HepG2 (cell line): ENCODE results near the gene TNRC18. TPM values are rescaled to one million over a fixed set of nuclear protein-coding genes. Genes with fewer than 3 reads are reported as not detected.

Experiments used
- AGO1 ChIP-seq: fragments of 200-400 bp; formaldehyde crosslinking; IDR thresholded peaks from 2 replicates; pipeline ENCODE4 v1.6.1; 2017; ENCODE audit warnings: mild to moderate bottlenecking, low read depth, low read length, moderate library complexity; ENCODE audit not compliant: poor library complexity, severe bottlenecking
- ARNT ChIP-seq: fragments of 450-650 bp; IDR thresholded peaks from 2 replicates; pipeline ENCODE4 v1.6.1; 2017
- DBP ChIP-seq: sonication (generic); formaldehyde crosslinking; IDR thresholded peaks from 2 replicates; pipeline ENCODE4 v1.4.0; 2020; ENCODE audit warnings: missing genetic modification reagents; ENCODE audit errors: not compliant biosample characterization
- GTF3A ChIP-seq: sonication (generic); formaldehyde crosslinking; conservative IDR thresholded peaks from 2 replicates; pipeline ENCODE4 v1.4.0; 2020; ENCODE audit warnings: mild to moderate bottlenecking, missing genetic modification reagents
- HMGA1 ChIP-seq: sonication (generic); formaldehyde crosslinking; conservative IDR thresholded peaks from 2 replicates; pipeline ENCODE4 v1.4.0; 2020; ENCODE audit warnings: missing genetic modification reagents
- IKZF1 ChIP-seq: fragments of 450-650 bp; IDR thresholded peaks from 2 replicates; pipeline ENCODE4 v1.7.1; 2016
- KAT7 ChIP-seq: IDR thresholded peaks from 2 replicates; pipeline ENCODE4 v1.6.1; 2018; ENCODE audit warnings: borderline replicate concordance, missing compliant biosample characterization
- MYNN ChIP-seq: sonication (generic); formaldehyde crosslinking; IDR thresholded peaks from 2 replicates; pipeline ENCODE4 v1.4.0; 2020; ENCODE audit warnings: mild to moderate bottlenecking, low read depth, missing genetic modification reagents
- PAF1 ChIP-seq: IDR thresholded peaks from 2 replicates; pipeline ENCODE4 v1.6.1; 2016; ENCODE audit warnings: missing genetic modification reagents, missing compliant biosample characterization
- PHF5A ChIP-seq: IDR thresholded peaks from one replicate; pipeline ENCODE4 v1.6.1; 2018; ENCODE audit warnings: low read depth, missing genetic modification reagents; ENCODE audit not compliant: unreplicated experiment
- POLR2AphosphoS5 ChIP-seq: IDR thresholded peaks from 2 replicates; pipeline ENCODE4 v1.6.1; 2012; ENCODE audit warnings: low read depth, low read length
- REXO4 ChIP-seq: sonication (generic); formaldehyde crosslinking; IDR thresholded peaks from 2 replicates; pipeline ENCODE4 v1.8.0; 2022; ENCODE audit warnings: missing genetic modification reagents, mild to moderate bottlenecking, borderline replicate concordance
- RORA ChIP-seq: sonication (generic); formaldehyde crosslinking; IDR thresholded peaks from 2 replicates; pipeline ENCODE4 v1.5.0; 2020; ENCODE audit warnings: mild to moderate bottlenecking, missing genetic modification reagents, moderate library complexity
- SIX1 ChIP-seq: sonication (generic); formaldehyde crosslinking; IDR thresholded peaks from 2 replicates; pipeline ENCODE4 v1.4.0; 2020; ENCODE audit warnings: missing genetic modification reagents, borderline replicate concordance
- SP140L ChIP-seq: sonication (generic); formaldehyde crosslinking; IDR thresholded peaks from 2 replicates; pipeline ENCODE4 v1.4.0; 2020; ENCODE audit warnings: missing genetic modification reagents, borderline replicate concordance
- SRF ChIP-seq: IDR thresholded peaks from 2 replicates; pipeline ENCODE4 v1.6.1; 2011; ENCODE audit warnings: mild to moderate bottlenecking, low read depth, low read length, moderate library complexity
- U2AF1 ChIP-seq: fragments of 200-400 bp; formaldehyde crosslinking; optimal IDR thresholded peaks from 2 replicates; pipeline ENCODE3; 2017; ENCODE audit warnings: mild to moderate bottlenecking, low read depth, low read length
- U2AF2 ChIP-seq: fragments of 200-400 bp; formaldehyde crosslinking; IDR thresholded peaks from 2 replicates; pipeline ENCODE4 v1.6.1; 2017; ENCODE audit warnings: low read depth, mild to moderate bottlenecking, low read length
- ZBTB2 ChIP-seq: sonication (generic); formaldehyde crosslinking; IDR thresholded peaks from 2 replicates; pipeline ENCODE4 v1.8.0; 2022; ENCODE audit warnings: low read depth, missing genetic modification reagents
- ZBTB7B ChIP-seq: sonication (generic); formaldehyde crosslinking; IDR thresholded peaks from 2 replicates; pipeline ENCODE4 v1.4.0; 2020; ENCODE audit warnings: missing genetic modification reagents
- ZC3H4 ChIP-seq: sonication (generic); formaldehyde crosslinking; IDR thresholded peaks from 2 replicates; pipeline ENCODE4 v1.4.0; 2020; ENCODE audit warnings: missing genetic modification reagents, borderline replicate concordance
- ZFP82 ChIP-seq: sonication (generic); formaldehyde crosslinking; IDR thresholded peaks from 2 replicates; pipeline ENCODE4 v1.5.1; 2020; ENCODE audit warnings: mild to moderate bottlenecking, missing genetic modification reagents, borderline replicate concordance
- ZNF382 ChIP-seq: sonication (generic); formaldehyde crosslinking; IDR thresholded peaks from 2 replicates; pipeline ENCODE4 v1.5.0; 2020; ENCODE audit warnings: missing genetic modification reagents, mild to moderate bottlenecking, borderline replicate concordance
- ZNF414 ChIP-seq: sonication (generic); formaldehyde crosslinking; IDR thresholded peaks from 2 replicates; pipeline ENCODE4 v1.5.0; 2020; ENCODE audit warnings: missing genetic modification reagents
- ZNF44 ChIP-seq: sonication (generic); formaldehyde crosslinking; IDR thresholded peaks from 2 replicates; pipeline ENCODE4 v1.5.1; 2020; ENCODE audit warnings: mild to moderate bottlenecking, missing genetic modification reagents
- ZNF552 ChIP-seq: sonication (generic); formaldehyde crosslinking; IDR thresholded peaks from 2 replicates; pipeline ENCODE4 v1.9.0; 2022; ENCODE audit warnings: missing genetic modification reagents, mild to moderate bottlenecking, borderline replicate concordance
- ZNF558 ChIP-seq: sonication (generic); formaldehyde crosslinking; IDR thresholded peaks from 2 replicates; pipeline ENCODE4 v1.9.0; 2022; ENCODE audit warnings: mild to moderate bottlenecking, missing genetic modification reagents, borderline replicate concordance
- ZNF615 ChIP-seq: sonication (generic); formaldehyde crosslinking; IDR thresholded peaks from 2 replicates; pipeline ENCODE4 v1.5.0; 2020; ENCODE audit warnings: mild to moderate bottlenecking, missing genetic modification reagents, borderline replicate concordance
- ZNF674 ChIP-seq: sonication (generic); formaldehyde crosslinking; IDR thresholded peaks from 2 replicates; pipeline ENCODE4 v1.5.0; 2020; ENCODE audit warnings: low read depth, mild to moderate bottlenecking, missing genetic modification reagents
- ZNF746 ChIP-seq: sonication (generic); formaldehyde crosslinking; IDR thresholded peaks from 2 replicates; pipeline ENCODE4 v1.8.0; 2022; ENCODE audit warnings: mild to moderate bottlenecking, missing genetic modification reagents
- polyA plus RNA-seq, 8 experiments: library from polyadenylated mRNA; depleted of rRNA in 3 of 8; stranded (reverse) in 7 of 8; unstranded in 1 of 8; fragments of >200 nt; fragmentation: Illumina TruSeq in 4 of 8; extraction: Trizol in 4 of 8; gene quantifications; 2 replicates each; pipeline versions ENCODE4 v1.2.1 to v1.2.3, GENCODE V29; 2011 to 2016; ENCODE audit warnings: low read depth in 4 of 8, missing spikeins in 1 of 8, mixed read lengths in 1 of 8; ENCODE audit not compliant: insufficient read depth in 1 of 8
- total RNA-seq, 5 experiments: library from RNA; depleted of rRNA; stranded (reverse); fragments of >200 nt; fragmentation: Illumina TruSeq; extraction: Trizol; gene quantifications; 2 replicates each; pipeline ENCODE4 v1.2.3, GENCODE V29; 2016; ENCODE audit warnings: low read depth in 1 of 5

TNRC18 gene
- total and polyA plus RNA-seq, 2 of the 13 experiments (the other 11 are each of a cell fraction or from before 2014, with no cell fraction given) = 11.7 to 17.4 TPM

- TF ChIP-seq KAT7 (CRISPR knock-in tag) (no peak; the same call in 1 of the 2 replicates), ZNF414 (CRISPR knock-in tag) (peak; percentile 42; the same call in 1 of the 2 replicates), ZNF558 (CRISPR knock-in tag) (no peak), ZFP82 (CRISPR knock-in tag) (no peak), ZBTB7B (CRISPR knock-in tag) (peak; percentile 91), RORA (CRISPR knock-in tag) (no peak), SRF (no peak), ZNF746 (CRISPR knock-in tag) (peak; percentile 92; the same call in 1 of the 2 replicates), AGO1 (no peak), ARNT (no peak), IKZF1 (no peak), ZNF382 (no peak), POLR2AphosphoS5 (peak; percentile 67), PAF1 (CRISPR knock-in tag) (0 out of 2 replicates have a peak, but pooled peaks have one; percentile 84), MYNN (CRISPR knock-in tag) (no peak), SIX1 (CRISPR knock-in tag) (0 out of 2 replicates have a peak, but pooled peaks have one; percentile 69), SP140L (CRISPR knock-in tag) (peak; percentile 56; the same call in 1 of the 2 replicates), ZNF674 (CRISPR knock-in tag) (no peak), U2AF1 (no peak), ZNF44 (CRISPR knock-in tag) (no peak), ZNF615 (peak; percentile 75), GTF3A (CRISPR knock-in tag) (no peak), HMGA1 (CRISPR knock-in tag) (no peak), ZBTB2 (CRISPR knock-in tag) (no peak), ZNF552 (CRISPR knock-in tag) (peak; percentile 34; the same call in 1 of the 2 replicates), REXO4 (CRISPR knock-in tag) (no peak), DBP (CRISPR knock-in tag) (no peak), PHF5A (CRISPR knock-in tag) (peak; percentile 36), ZC3H4 (CRISPR knock-in tag) (peak; percentile 98), U2AF2 (no peak)
Observed at GRCh38 chr7:5429253-5429856, 5.7 kb upstream of the TNRC18 start (continued).
